Bronchial epithelial cell (primary cell): ENCODE measurements around the gene CHD3. TPM values are rescaled to one million over a fixed set of nuclear protein-coding genes. Genes with fewer than 3 reads are reported as not detected.
"Not testable (repeated sequence)": the region's sequence is repeated elsewhere in the genome, so short reads cannot be mapped to it uniquely, and the experiment has no call there.

Source experiments
- DNase-seq: peaks from one replicate; pipeline ENCODE4 v3.0.0-alpha.2; 2010; ENCODE audit warnings: low read depth
- FAIRE-seq: peaks from 2 replicates; lab custom pipeline; 2011; peaks lifted over from hg19 to GRCh38; lab: Jason Lieb, UNC
- H3K27me3 ChIP-seq: 2 replicates; pipeline ENCODE4 v1.5.1; 2011; ENCODE audit warnings: low read length; ENCODE audit not compliant: control insufficient read depth, insufficient read depth
- H3K36me3 ChIP-seq: 2 replicates; pipeline ENCODE4 v1.5.1; 2011; ENCODE audit warnings: low read length; ENCODE audit not compliant: control insufficient read depth, insufficient read depth
- H3K4me3 ChIP-seq: 2 replicates; pipeline ENCODE4 v1.5.1; 2011; ENCODE audit warnings: mild to moderate bottlenecking, low read depth, low read length, control low read depth
- CTCF ChIP-seq: IDR thresholded peaks from 2 replicates; pipeline ENCODE4 v1.5.1; 2011; ENCODE audit warnings: mild to moderate bottlenecking, moderate library complexity, low read length, control low read depth, inconsistent platforms; ENCODE audit not compliant: insufficient read depth, severe bottlenecking
- total RNA-seq: library from RNA; depleted of rRNA; stranded (reverse); fragments of >200 nt; gene quantifications from 2 replicates; pipeline ENCODE4 v1.2.1, GENCODE V29; 2014

CHD3 gene
- total RNA-seq, 1 donor from 2014 or later, result 41.3 TPM

- Histone ChIP-seq H3K4me3 (no peak overlapping the region), H3K27me3 (no peaks in the 10 kb centered on the region), H3K36me3 (peaks cover 7% of the 10 kb centered on the region)
- no peak for TF ChIP-seq CTCF
- DNase-seq (no peak), FAIRE-seq (no peak)
These were observed 29.6 kb upstream of the CHD3 start for GRCh38 chr17:7859028-7859427.

GRCh38 chr17:7862692-7863437 lies 25.7 kb upstream of the CHD3 start:
- Histone ChIP-seq H3K36me3 (no peaks in the 10 kb centered on the region), H3K27me3 (no peaks in the 10 kb centered on the region), H3K4me3 (no peak overlapping the region)
- DNase-seq, result peak; percentile 42
- FAIRE-seq, result no peak
- peak; percentile 62 for TF ChIP-seq CTCF

- H3K27me3 ChIP-seq, FAIRE-seq, H3K36me3 ChIP-seq, H3K4me3 ChIP-seq, DNase-seq: not testable (repeated sequence)
These were observed 24.2 kb upstream of the CHD3 start for GRCh38 chr17:7864384-7864783.

- DNase-seq, result peak; percentile 54
- TF ChIP-seq CTCF, result no peak
- Histone ChIP-seq H3K27me3 (no peaks in the 10 kb centered on the region), H3K4me3 (no peak overlapping the region), H3K36me3 (no peaks in the 10 kb centered on the region)
- no peak for FAIRE-seq
These were observed 23.5 kb upstream of the CHD3 start for GRCh38 chr17:7864995-7865650.

GRCh38 chr17:7867881-7868329 lies 20.7 kb upstream of the CHD3 start:
- TF ChIP-seq CTCF, result no peak
- FAIRE-seq (no peak), DNase-seq (peak; percentile 90)
- Histone ChIP-seq H3K27me3 (no peaks in the 10 kb centered on the region), H3K4me3 (no peak overlapping the region), H3K36me3 (no peaks in the 10 kb centered on the region)

GRCh38 chr17:7873051-7873450 lies 15.5 kb upstream of the CHD3 start:
- no peak for TF ChIP-seq CTCF
- no peak for DNase-seq
- Histone ChIP-seq H3K4me3 (no peak overlapping the region), H3K36me3 (no peaks in the 10 kb centered on the region), H3K27me3 (no peaks in the 10 kb centered on the region)
- FAIRE-seq, result no peak
